Measurements from ENCODE around the gene SOWAHA. TPM values are rescaled to one million over a fixed set of nuclear protein-coding genes. Genes with fewer than 3 reads are reported as not detected.

The SOWAHA gene
- total RNA-seq = 10 to 100 TPM in 1 of 2 donors, 1 to 10 TPM in 1; 4.1 to 16.7 TPM

- peak within 1 kb of the TSS; percentile 70 to 71 for H3K27ac ChIP-seq
- H3K9me3 ChIP-seq = no peaks in the 10 kb centered on the region
- intact Hi-C loops (cut with DNase I) = no loop called here
- H3K4me3 ChIP-seq = peak within 1 kb of the TSS; percentile 37 to 55
- H3K4me1 ChIP-seq (replicated peaks) = no peaks in the 10 kb centered on the region
- WGBS = 3% methylated on average over 42 of the region's 68 CpGs
- no peak for DNase-seq (ENCODE audit: low spot score)
- no peaks in the 10 kb centered on the region for H3K27me3 ChIP-seq (replicated peaks; ENCODE audit: insufficient read depth)
- TF ChIP-seq POLR2AphosphoS5 (IDR thresholded peaks at IDR 0.05) = no peak
- no peak for TF ChIP-seq CTCF (IDR thresholded peaks at IDR 0.05)
- TF ChIP-seq POLR2A (IDR thresholded peaks at IDR 0.05) = no peak
- no peaks in the 10 kb centered on the region for H3K36me3 ChIP-seq
These were observed at the start of gene SOWAHA for GRCh38 chr5:132812781-132813598. Gene SOWAHA, plus strand, starts transcription at chr5:132813302. Its CDS starts 320 bp downstream, at chr5:132813622.

- H3K36me3 ChIP-seq = no peaks in the 10 kb centered on the region
- no peaks in the 10 kb centered on the region for H3K27me3 ChIP-seq (replicated peaks; ENCODE audit: insufficient read depth)
- no peaks in the 10 kb centered on the region for H3K9me3 ChIP-seq
- H3K27ac ChIP-seq = no peak overlapping the region
- WGBS = 92% methylated on average over 10 of the region's 10 CpGs
- intact Hi-C loops (cut with DNase I) = no loop called here
- DNase-seq (ENCODE audit: low spot score) = no peak
- no peaks in the 10 kb centered on the region for H3K4me1 ChIP-seq (replicated peaks)
- TF ChIP-seq CTCF (IDR thresholded peaks at IDR 0.05) = no peak
- TF ChIP-seq POLR2AphosphoS5 (IDR thresholded peaks at IDR 0.05) = no peak
- no peak for TF ChIP-seq POLR2A (IDR thresholded peaks at IDR 0.05)
- no peak overlapping the region for H3K4me3 ChIP-seq
These were observed 49.1 kb upstream of the SOWAHA start for GRCh38 chr5:132764051-132764450.

- Histone ChIP-seq H3K27ac (no peak overlapping the region), H3K27me3 (replicated peaks; ENCODE audit: insufficient read depth) (no peaks in the 10 kb centered on the region), H3K4me1 (replicated peaks) (no peaks in the 10 kb centered on the region), H3K36me3 (no peaks in the 10 kb centered on the region), H3K4me3 (no peak overlapping the region), H3K9me3 (no peaks in the 10 kb centered on the region)
- intact Hi-C loops (cut with DNase I) = no loop called here
- no peak for TF ChIP-seq POLR2AphosphoS5 (IDR thresholded peaks at IDR 0.05)
- TF ChIP-seq POLR2A (IDR thresholded peaks at IDR 0.05) = no peak
- no peak for TF ChIP-seq CTCF (IDR thresholded peaks at IDR 0.05)
- 87% methylated on average over 7 of the region's 7 CpGs for WGBS
- no peak for DNase-seq (ENCODE audit: low spot score)
These were observed 48.3 kb upstream of the SOWAHA start for GRCh38 chr5:132764671-132765238.

GRCh38 chr5:132765311-132766019 lies 47.6 kb upstream of the SOWAHA start:
- Histone ChIP-seq H3K27ac (no peak overlapping the region), H3K36me3 (no peaks in the 10 kb centered on the region), H3K4me3 (no peak overlapping the region), H3K4me1 (replicated peaks) (no peaks in the 10 kb centered on the region), H3K9me3 (no peaks in the 10 kb centered on the region), H3K27me3 (replicated peaks; ENCODE audit: insufficient read depth) (no peaks in the 10 kb centered on the region)
- intact Hi-C loops (cut with DNase I) = no loop called here
- WGBS = 83% methylated on average over 12 of the region's 12 CpGs
- no peak for DNase-seq (ENCODE audit: low spot score)
- TF ChIP-seq POLR2A (IDR thresholded peaks at IDR 0.05) (no peak), POLR2AphosphoS5 (IDR thresholded peaks at IDR 0.05) (no peak), CTCF (IDR thresholded peaks at IDR 0.05) (no peak)

Measured in prostate gland (tissue), 2 donors.